GM12873 (cell line): ENCODE measurements around the gene PRKACB.

Experiments
- CTCF ChIP-seq: IDR thresholded peaks from 2 replicates; pipeline ENCODE4 v1.5.1; 2012; ENCODE audit warnings: low read depth, mild to moderate bottlenecking, moderate library complexity, low read length, control low read depth; ENCODE audit not compliant: insufficient read depth; ENCODE audit errors: missing control alignments

PRKACB gene

GRCh38 chr1:84253036-84253435 lies 109.0 kb downstream of the PRKACB start:
- no peak for TF ChIP-seq CTCF

- TF ChIP-seq CTCF = no peak
Measured at GRCh38 chr1:84253891-84254290, 109.8 kb downstream of the PRKACB start.

GRCh38 chr1:84254703-84255238 lies 110.7 kb downstream of the PRKACB start:
- TF ChIP-seq CTCF = no peak

GRCh38 chr1:84255582-84255981 lies 111.5 kb downstream of the PRKACB start:
- no peak for TF ChIP-seq CTCF

GRCh38 chr1:84257617-84258016 lies 113.5 kb downstream of the PRKACB start:
- TF ChIP-seq CTCF = no peak

- TF ChIP-seq CTCF = no peak
Measured at GRCh38 chr1:84259376-84259775, 115.3 kb downstream of the PRKACB start.

- TF ChIP-seq CTCF = no peak
Measured at GRCh38 chr1:84259989-84260388, 115.9 kb downstream of the PRKACB start.
